DND-41 (cell line): ENCODE measurements around the gene ANKRD31.

Experiments used
- CTCF ChIP-seq: IDR thresholded peaks from 2 replicates; pipeline ENCODE4 v1.5.1; 2012; ENCODE audit warnings: borderline replicate concordance, low read length, moderate library complexity, mild to moderate bottlenecking; ENCODE audit not compliant: poor library complexity, severe bottlenecking; ENCODE audit errors: extremely low read depth
- EZH2 ChIP-seq: IDR thresholded peaks from 3 replicates; pipeline ENCODE4 v1.6.1; 2012; ENCODE audit warnings: borderline replicate concordance, low read depth, mild to moderate bottlenecking, moderate library complexity, low read length, inconsistent platforms; ENCODE audit not compliant: severe bottlenecking

GRCh38 chr5:75091597-75091996 is 145.1 kb downstream of the ANKRD31 start:
- TF ChIP-seq CTCF (no peak), EZH2 (no peak)
